Frontal cortex (tissue), 4 donors: ENCODE measurements around the gene CYP17A1. TPM values are rescaled to one million over a fixed set of nuclear protein-coding genes. Genes with fewer than 3 reads are reported as not detected.

ENCODE experiments used
- DNase-seq, 2 donors: peaks; one replicate each; pipeline ENCODE4 v3.0.0; 2012; ENCODE audit warnings: low spot score in 2 of 2
- FAIRE-seq: peaks from 2 replicates; lab custom pipeline; 2012; peaks lifted over from hg19 to GRCh38; lab: Jason Lieb, UNC
- small RNA-seq: library from RNA; depleted of rRNA; stranded (forward); fragments of <200 nt; gene quantifications from one replicate; pipeline ENCODE3, GENCODE V24; 2014
- total RNA-seq: library from RNA; depleted of rRNA; stranded (reverse); fragments of >200 nt; gene quantifications from one replicate; pipeline ENCODE4 v1.2.3, GENCODE V29; 2014
- donor health status: control.
- donor health status: control.
- donor health status: control.

CYP17A1 gene
- total RNA-seq, 1 donor from 2014 or later, result not detected

DNA sequence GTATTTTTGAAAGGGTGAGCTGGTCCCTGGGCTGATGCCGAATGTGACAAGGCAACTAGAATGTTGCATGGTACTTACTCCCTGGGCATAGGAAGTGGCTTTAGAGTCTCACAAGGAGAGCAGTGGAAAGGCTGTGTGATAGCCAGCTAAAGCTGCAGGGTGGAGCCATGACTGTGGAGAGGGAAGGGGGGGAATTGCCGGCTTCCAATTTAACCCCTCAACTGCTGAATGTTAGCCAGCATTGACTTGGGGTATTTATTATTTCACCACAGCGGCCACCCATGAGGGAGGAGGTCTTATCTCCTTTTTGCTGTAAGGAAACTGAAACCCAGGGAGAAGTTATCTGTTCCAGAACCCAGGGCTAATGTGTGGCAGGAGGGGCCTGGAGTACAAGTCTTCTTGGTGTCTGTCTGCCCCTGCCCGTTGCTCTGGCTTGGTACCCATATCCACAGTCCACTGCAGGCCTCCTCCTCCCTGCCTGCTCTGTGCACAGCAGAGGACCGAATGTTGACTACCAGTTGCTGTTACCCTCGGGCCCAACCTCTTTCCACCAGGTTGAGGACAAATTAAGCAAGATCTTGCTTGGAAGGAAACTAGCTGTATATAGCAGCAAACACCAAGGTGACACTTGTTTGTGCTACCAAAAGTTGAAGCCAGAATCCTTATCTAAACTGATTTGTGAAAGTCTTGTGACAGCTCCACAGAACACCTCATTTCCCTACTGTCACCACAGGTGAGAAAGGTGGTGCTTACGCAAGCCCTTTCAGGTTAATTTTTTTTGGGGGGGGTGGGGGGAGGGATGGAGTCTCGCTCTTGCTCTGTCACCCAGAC is 55.9 kb downstream of the CYP17A1 start:
- FAIRE-seq (no peak), DNase-seq (no peak)

Small RNA genes lying within 50 kb of the gene (small RNA-seq; reads per million reads assigned to genes)
- gene AS3MT (not detected), gene RF00026 (not detected), gene RNU6-1231P (not detected)

Other genes starting within 250 kb of the CYP17A1 start
- 30.2 TPM for gene TRIM8, start 192.9 kb downstream of the CYP17A1 start, total RNA-seq
- 32.2 TPM for gene ARL3, start 123.0 kb downstream of the CYP17A1 start, total RNA-seq
- gene SFXN2, start 122.8 kb downstream of the CYP17A1 start, total RNA-seq, result 4.1 TPM
- gene WBP1L, start 93.5 kb downstream of the CYP17A1 start, total RNA-seq, result 15.5 TPM
- gene BORCS7, start 16.8 kb upstream of the CYP17A1 start, total RNA-seq, result 31.0 TPM
- gene AS3MT, start 32.1 kb upstream of the CYP17A1 start, total RNA-seq, result 13.5 TPM
- 5.7 TPM for gene CNNM2, start 80.9 kb upstream of the CYP17A1 start, total RNA-seq